ENCODE measurements around the gene PTPRQ. TPM values are rescaled to one million over a fixed set of nuclear protein-coding genes. Genes with fewer than 3 reads are reported as not detected.

The PTPRQ gene
- total RNA-seq, 1 donor from 2014 or later: 0.35 TPM

- no peak for DNase-seq (ENCODE audit: extremely low spot score, unreplicated experiment)
- Mint-ChIP-seq H3K27me3 (ENCODE audit: unreplicated experiment) (no peaks in the 10 kb centered on the region), H3K9me3 (ENCODE audit: unreplicated experiment) (no peaks in the 10 kb centered on the region), H3K36me3 (ENCODE audit: unreplicated experiment) (no peaks in the 10 kb centered on the region), H3K4me3 (ENCODE audit: unreplicated experiment) (peak overlapping the region; percentile 71), H3K27ac (ENCODE audit: unreplicated experiment) (no peak overlapping the region), H3K4me1 (ENCODE audit: unreplicated experiment) (peaks cover 9% of the 10 kb centered on the region)
- TF ChIP-seq CTCF (IDR thresholded peaks at IDR 0.05): no peak
These were observed 270.0 kb downstream of the PTPRQ start for GRCh38 chr12:80714055-80714454.

GRCh38 chr12:80714846-80715245, 270.8 kb downstream of the PTPRQ start:
- no peak for DNase-seq (ENCODE audit: extremely low spot score, unreplicated experiment)
- H3K36me3 Mint-ChIP-seq (ENCODE audit: unreplicated experiment): no peaks in the 10 kb centered on the region
- H3K4me1 Mint-ChIP-seq (ENCODE audit: unreplicated experiment): peaks cover 9% of the 10 kb centered on the region
- no peak for TF ChIP-seq CTCF (IDR thresholded peaks at IDR 0.05)
- no peak overlapping the region for H3K4me3 Mint-ChIP-seq (ENCODE audit: unreplicated experiment)
- H3K27ac Mint-ChIP-seq (ENCODE audit: unreplicated experiment): no peak overlapping the region
- H3K27me3 Mint-ChIP-seq (ENCODE audit: unreplicated experiment): no peaks in the 10 kb centered on the region
- H3K9me3 Mint-ChIP-seq (ENCODE audit: unreplicated experiment): no peaks in the 10 kb centered on the region

- no peak for DNase-seq (ENCODE audit: extremely low spot score, unreplicated experiment)
- H3K27ac Mint-ChIP-seq (ENCODE audit: unreplicated experiment): no peak overlapping the region
- no peaks in the 10 kb centered on the region for H3K36me3 Mint-ChIP-seq (ENCODE audit: unreplicated experiment)
- TF ChIP-seq CTCF (IDR thresholded peaks at IDR 0.05): no peak
- H3K27me3 Mint-ChIP-seq (ENCODE audit: unreplicated experiment): no peaks in the 10 kb centered on the region
- H3K4me3 Mint-ChIP-seq (ENCODE audit: unreplicated experiment): no peak overlapping the region
- no peaks in the 10 kb centered on the region for H3K9me3 Mint-ChIP-seq (ENCODE audit: unreplicated experiment)
- peaks cover 9% of the 10 kb centered on the region for H3K4me1 Mint-ChIP-seq (ENCODE audit: unreplicated experiment)
These were observed 271.7 kb downstream of the PTPRQ start for GRCh38 chr12:80715713-80716249.

GRCh38 chr12:80716696-80717469, 272.8 kb downstream of the PTPRQ start, which contains the start of gene MYF5:
MYF5 (plus strand) TSS chr12:80716912; CDS start chr12:80717064, 152 bp downstream.
- no peak within 1 kb of the TSS for H3K4me3 Mint-ChIP-seq (ENCODE audit: unreplicated experiment)
- DNase-seq (ENCODE audit: extremely low spot score, unreplicated experiment): no peak
- H3K36me3 Mint-ChIP-seq (ENCODE audit: unreplicated experiment): no peaks in the 10 kb centered on the region
- H3K9me3 Mint-ChIP-seq (ENCODE audit: unreplicated experiment): no peaks in the 10 kb centered on the region
- H3K27ac Mint-ChIP-seq (ENCODE audit: unreplicated experiment): no peak within 1 kb of the TSS
- no peak for TF ChIP-seq CTCF (IDR thresholded peaks at IDR 0.05)
- peaks cover 9% of the 10 kb centered on the region for H3K4me1 Mint-ChIP-seq (ENCODE audit: unreplicated experiment)
- H3K27me3 Mint-ChIP-seq (ENCODE audit: unreplicated experiment): no peaks in the 10 kb centered on the region

- Mint-ChIP-seq H3K9me3 (ENCODE audit: unreplicated experiment) (no peaks in the 10 kb centered on the region), H3K36me3 (ENCODE audit: unreplicated experiment) (no peaks in the 10 kb centered on the region), H3K4me1 (ENCODE audit: unreplicated experiment) (peaks cover 9% of the 10 kb centered on the region), H3K27me3 (ENCODE audit: unreplicated experiment) (no peaks in the 10 kb centered on the region), H3K4me3 (ENCODE audit: unreplicated experiment) (no peak overlapping the region), H3K27ac (ENCODE audit: unreplicated experiment) (no peak overlapping the region)
- TF ChIP-seq CTCF (IDR thresholded peaks at IDR 0.05): no peak
- DNase-seq (ENCODE audit: extremely low spot score, unreplicated experiment): no peak
These were observed 273.8 kb downstream of the PTPRQ start for GRCh38 chr12:80717856-80718255.
